K562 (cell line): ENCODE data around the gene PPP1R37. TPM values are rescaled to one million over a fixed set of nuclear protein-coding genes. Genes with fewer than 3 reads are reported as not detected.

ENCODE experiments used
- CAMTA2 ChIP-seq: fragments of 250-450 bp; sonication (Bioruptor Pico); conservative IDR thresholded peaks from 2 replicates; pipeline ENCODE4 v1.5.1; 2022
- CREB1 ChIP-seq, 2 experiments: sonication (generic) in 1 of 2; formaldehyde crosslinking in 1 of 2; IDR thresholded peaks; 2 replicates each; pipeline versions ENCODE4 v1.6.1 to v1.8.0; 2012 to 2022; ENCODE audit warnings: inconsistent platforms in 1 of 2, mild to moderate bottlenecking in 1 of 2, missing genetic modification reagents in 1 of 2, moderate library complexity in 1 of 2
- E2F4 ChIP-seq: sonication (generic); formaldehyde crosslinking; IDR thresholded peaks from 2 replicates; pipeline ENCODE4 v1.8.0; 2022; ENCODE audit warnings: mild to moderate bottlenecking, low read depth, missing genetic modification reagents
- FOXP1 ChIP-seq: sonication (generic); formaldehyde crosslinking; IDR thresholded peaks from 2 replicates; pipeline ENCODE4 v1.8.0; 2022; ENCODE audit warnings: mild to moderate bottlenecking, missing genetic modification reagents
- KHSRP ChIP-seq: fragments of 450-650 bp; IDR thresholded peaks from 2 replicates; pipeline ENCODE4 v1.6.1; 2017
- MAFG ChIP-seq: fragments of 450-650 bp; conservative IDR thresholded peaks from 2 replicates; pipeline ENCODE4 v1.6.1; 2016; ENCODE audit warnings: missing genetic modification characterization, missing compliant biosample characterization
- NCOA6 ChIP-seq: fragments of 450-650 bp; IDR thresholded peaks from 2 replicates; pipeline ENCODE4 v1.6.1; 2017; ENCODE audit warnings: mild to moderate bottlenecking
- PHF8 ChIP-seq: fragments of 200-600 bp; sonication (generic); IDR thresholded peaks from 2 replicates; pipeline ENCODE4 v1.6.1; 2012; ENCODE audit warnings: mixed run types, mild to moderate bottlenecking, inconsistent platforms, low read length, moderate library complexity, borderline replicate concordance
- POLR3A ChIP-seq: IDR thresholded peaks from 2 replicates; pipeline ENCODE4 v1.6.1; 2011; ENCODE audit warnings: borderline replicate concordance, mild to moderate bottlenecking, moderate library complexity; ENCODE audit not compliant: insufficient read length, insufficient read depth; ENCODE audit errors: extremely low read depth
- PTTG1 ChIP-seq: fragments of 450-650 bp; IDR thresholded peaks from 2 replicates; pipeline ENCODE4 v1.6.1; 2016; ENCODE audit warnings: low read depth, mild to moderate bottlenecking, missing genetic modification characterization, missing compliant biosample characterization
- SAFB ChIP-seq: fragments of 200-400 bp; formaldehyde crosslinking; IDR thresholded peaks from 2 replicates; pipeline ENCODE4 v1.6.1; 2017; ENCODE audit warnings: low read depth, low read length, borderline replicate concordance
- SMC3 ChIP-seq: conservative IDR thresholded peaks from 2 replicates; pipeline ENCODE4 v1.6.1; 2011; ENCODE audit warnings: low read depth, low read length, improper control_type of control experiment; ENCODE audit not compliant: insufficient read depth
- SP2 ChIP-seq: IDR thresholded peaks from 2 replicates; pipeline ENCODE4 v1.6.1; 2011; ENCODE audit warnings: mild to moderate bottlenecking, low read depth, low read length, moderate library complexity; ENCODE audit not compliant: poor library complexity, severe bottlenecking; ENCODE audit errors: extremely low read depth
- SREBF1 ChIP-seq: fragments of 150-350 bp; IDR thresholded peaks from 2 replicates; pipeline ENCODE4 v1.6.1; 2014; ENCODE audit warnings: antibody characterized with exemption, low read depth, low read length, borderline replicate concordance
- STAG1 ChIP-seq: sonication (generic); formaldehyde crosslinking; IDR thresholded peaks from 2 replicates; pipeline ENCODE4 v1.5.0; 2020; ENCODE audit warnings: missing genetic modification reagents, borderline replicate concordance
- TEAD4 ChIP-seq, 2 experiments: sonication (generic) in 1 of 2; formaldehyde crosslinking in 1 of 2; IDR thresholded peaks; 2 replicates each; pipeline versions ENCODE4 v1.6.1 to v1.8.0; 2012 to 2022; ENCODE audit warnings: borderline replicate concordance in 1 of 2, inconsistent platforms in 1 of 2, low read length in 1 of 2, mild to moderate bottlenecking in 1 of 2, missing genetic modification reagents in 1 of 2
- ZBED1 ChIP-seq: IDR thresholded peaks from 2 replicates; pipeline ENCODE4 v1.6.1; 2014
- ZBTB17 ChIP-seq: fragments of 450-650 bp; formaldehyde crosslinking; IDR thresholded peaks from 2 replicates; pipeline ENCODE4 v1.4.0; 2020; ENCODE audit warnings: mild to moderate bottlenecking
- ZBTB2 ChIP-seq: fragments of 450-650 bp; IDR thresholded peaks from 2 replicates; pipeline ENCODE4 v1.6.1; 2016; ENCODE audit warnings: antibody characterized with exemption
- ZNF263 ChIP-seq: sonication (generic); formaldehyde crosslinking; IDR thresholded peaks from 2 replicates; pipeline ENCODE4 v1.8.0; 2022; ENCODE audit warnings: mild to moderate bottlenecking, missing genetic modification reagents, borderline replicate concordance
- ZNF274 ChIP-seq: IDR thresholded peaks from 2 replicates; pipeline ENCODE4 v1.6.1; 2011; ENCODE audit warnings: low read depth, mild to moderate bottlenecking, low read length, moderate library complexity, borderline replicate concordance
- ZNF280B ChIP-seq: fragments of 250-450 bp; sonication (Bioruptor Pico); IDR thresholded peaks from 2 replicates; pipeline ENCODE4 v1.5.1; 2021; ENCODE audit warnings: mild to moderate bottlenecking
- ZNF507 ChIP-seq: conservative IDR thresholded peaks from 2 replicates; pipeline ENCODE4 v1.6.1; 2017; ENCODE audit warnings: missing genetic modification characterization, missing compliant biosample characterization
- ZNF707 ChIP-seq: fragments of 250-450 bp; sonication (Bioruptor Pico); conservative IDR thresholded peaks from 2 replicates; pipeline ENCODE4 v1.8.0; 2022; ENCODE audit warnings: inconsistent platforms, mild to moderate bottlenecking, moderate library complexity
- ZSCAN32 ChIP-seq: fragments of 450-650 bp; formaldehyde crosslinking; IDR thresholded peaks from 2 replicates; pipeline ENCODE4 v1.4.0; 2020; ENCODE audit warnings: mild to moderate bottlenecking, moderate library complexity
- polyA plus RNA-seq, 8 experiments: library from polyadenylated mRNA; depleted of rRNA in 4 of 8; stranded (reverse) in 5 of 8; unstranded in 3 of 8; fragments of >200 nt; fragmentation: Nextera tagmentation in 2 of 8; fragmentation: Illumina TruSeq in 1 of 8; extraction: Ambion mirVana in 2 of 8; extraction: Trizol in 1 of 8; gene quantifications; 2 replicates each; pipeline versions ENCODE4 v1.2.1 to v1.2.3, GENCODE V29; 2011 to 2014; ENCODE audit warnings: inconsistent platforms in 1 of 8, missing spikeins in 1 of 8
- total RNA-seq, 7 experiments: library from RNA; depleted of rRNA in 6 of 7; stranded (reverse); fragments of >200 nt in 6 of 7; fragmentation: Illumina TruSeq in 2 of 7; extraction: Trizol in 2 of 7; gene quantifications; 2 replicates each; pipeline versions ENCODE4 v1.2.1 to v1.2.3, GENCODE V29; 2011 to 2021; ENCODE audit warnings: low replicate concordance in 1 of 7

PPP1R37 gene
- total and polyA plus RNA-seq, 9 of the 15 experiments (the other 6 are each of a cell fraction or from before 2014, with no cell fraction given), result 0.04 to 20.3 (median 7.3) TPM

- TF ChIP-seq ZBTB2, result no peak
- TF ChIP-seq FOXP1 (CRISPR knock-in tag), result peak; percentile 35; the same call in 1 of the 2 replicates
- no peak for TF ChIP-seq CAMTA2 (CRISPR knock-in tag)
- no peak for TF ChIP-seq SAFB
- 0 out of 2 replicates have a peak, but pooled peaks have one; percentile 14 for TF ChIP-seq ZBTB17 (CRISPR knock-in tag)
- no peak for TF ChIP-seq KHSRP
- no peak for TF ChIP-seq STAG1 (CRISPR knock-in tag)
- peak; percentile 86 for TF ChIP-seq CREB1 (IDR thresholded peaks at IDR 0.05)
- peak; percentile 93 for TF ChIP-seq CREB1 (CRISPR knock-in tag; IDR thresholded peaks at IDR 0.05)
- TF ChIP-seq MAFG (tag), result no peak
- TF ChIP-seq ZBED1, result 0 out of 2 replicates have a peak, but pooled peaks have one; percentile 54
- 0 out of 2 replicates have a peak, but pooled peaks have one; percentile 50 for TF ChIP-seq SREBF1
- TF ChIP-seq PHF8, result peak; percentile 42; the same call in 1 of the 2 replicates
- no peak for TF ChIP-seq POLR3A
- TF ChIP-seq SP2, result peak; percentile 56
- no peak for TF ChIP-seq ZSCAN32 (CRISPR knock-in tag)
- TF ChIP-seq SMC3, result 0 out of 2 replicates have a peak, but pooled peaks have one; percentile 18
- no peak for TF ChIP-seq NCOA6
- no peak for TF ChIP-seq ZNF707 (CRISPR knock-in tag)
- TF ChIP-seq ZNF280B (CRISPR knock-in tag), result no peak
- TF ChIP-seq TEAD4 (IDR thresholded peaks at IDR 0.05; ENCODE audit: low read length), result no peak
- TF ChIP-seq TEAD4 (CRISPR knock-in tag; IDR thresholded peaks at IDR 0.05; ENCODE audit: borderline replicate concordance), result no peak
- no peak for TF ChIP-seq ZNF507 (tag)
- no peak for TF ChIP-seq E2F4
- TF ChIP-seq ZNF274, result no peak
- TF ChIP-seq PTTG1 (tag), result no peak
- TF ChIP-seq ZNF263 (CRISPR knock-in tag), result no peak
Observed at GRCh38 chr19:45178262-45179071, 85.5 kb downstream of the PPP1R37 start, which contains the start of gene BLOC1S3 (continued).
